ENCODE results near the gene IGF2BP1.
"Not testable (repeated sequence)": the region's sequence is repeated elsewhere in the genome, so short reads cannot be mapped to it uniquely, and the experiment has no call there.

IGF2BP1 gene

GRCh38 chr17:49089094-49089493 lies 91.9 kb downstream of the IGF2BP1 start:
- no peak overlapping the region for H3K4me3 ChIP-seq (ENCODE audit: low read depth, low read length)

DNA sequence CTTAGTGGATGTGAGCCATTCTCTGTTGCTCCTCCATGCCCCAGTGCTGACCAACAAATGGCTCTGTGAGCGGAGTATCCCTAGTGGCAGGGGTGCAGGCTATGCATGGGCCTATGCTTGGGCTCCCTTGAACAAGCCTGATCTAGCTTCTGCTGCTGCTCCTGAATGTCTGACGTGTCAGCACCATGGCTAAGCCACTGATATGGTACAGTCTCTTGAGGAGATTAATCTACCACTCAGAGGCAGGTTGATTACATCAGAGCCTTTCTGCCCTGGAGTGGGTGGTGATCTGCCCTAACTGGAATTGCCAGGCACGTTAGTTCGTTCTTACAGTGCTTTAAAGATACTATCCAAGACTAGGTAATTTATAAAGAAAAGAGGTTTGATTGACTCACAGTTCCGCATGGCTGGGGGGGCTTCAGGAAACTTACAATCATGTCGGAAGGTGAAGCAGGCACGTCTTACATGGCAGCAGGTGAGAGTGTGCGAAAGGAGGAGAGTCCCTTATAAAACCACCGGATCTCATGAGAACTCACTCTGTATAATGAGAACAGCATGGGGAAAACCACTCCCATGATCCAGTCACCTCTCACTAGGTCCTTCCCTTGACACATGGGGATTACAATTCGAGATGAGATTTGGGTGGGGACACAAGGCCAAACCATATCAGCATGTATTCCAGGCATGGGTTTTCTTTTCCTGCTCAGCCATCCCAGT lies 93.9 kb downstream of the IGF2BP1 start:
- no peak overlapping the region for H3K4me3 ChIP-seq (ENCODE audit: low read depth, low read length)

- no peak overlapping the region for H3K4me3 ChIP-seq (ENCODE audit: low read depth, low read length)
Measured at GRCh38 chr17:49093131-49093530, 95.9 kb downstream of the IGF2BP1 start.

DNA sequence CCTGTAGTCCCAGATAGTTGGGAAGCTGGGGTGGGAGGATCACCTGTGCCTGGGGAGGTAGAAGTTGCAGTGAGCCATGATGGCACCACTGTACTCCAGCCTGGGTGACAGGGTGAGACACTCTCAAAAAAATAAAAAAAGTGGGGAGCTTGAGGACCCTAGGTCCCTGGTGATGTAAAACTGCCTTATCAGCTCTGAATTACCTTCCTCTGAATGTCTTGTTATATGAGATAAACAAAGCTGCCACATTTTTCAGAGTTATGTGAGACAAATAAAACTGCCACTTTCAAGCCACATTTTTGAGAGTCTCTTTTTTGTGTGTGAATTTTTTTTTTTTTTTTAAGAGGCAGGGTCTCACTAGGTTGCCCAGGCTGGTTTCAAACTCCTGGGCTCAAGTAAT lies 103.4 kb downstream of the IGF2BP1 start:
- H3K4me3 ChIP-seq (ENCODE audit: low read depth, low read length) = no peak overlapping the region

- no peak overlapping the region for H3K4me3 ChIP-seq (ENCODE audit: low read depth, low read length)
Measured at GRCh38 chr17:49101054-49101534, 103.9 kb downstream of the IGF2BP1 start.

DNA sequence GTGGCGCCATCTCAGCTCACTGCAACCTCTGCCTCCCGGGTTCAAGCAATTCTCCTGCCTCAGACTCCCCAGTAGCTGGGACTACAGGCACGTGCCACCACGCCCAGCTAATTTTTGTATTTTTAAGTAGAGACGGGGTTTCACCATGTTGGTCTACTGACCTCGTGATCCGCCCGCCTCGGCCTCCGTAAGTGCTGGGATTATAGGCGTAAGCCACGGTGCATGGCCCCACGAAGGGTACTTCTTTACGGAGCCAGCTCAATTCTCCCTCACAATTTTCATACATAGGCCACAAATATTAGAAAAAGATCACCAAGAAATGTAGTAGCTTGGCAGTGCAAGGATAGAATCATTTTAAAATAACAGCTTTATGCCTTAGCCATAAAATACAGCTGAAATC lies 106.2 kb downstream of the IGF2BP1 start:
- not testable (repeated sequence) for H3K4me3 ChIP-seq (ENCODE audit: low read depth, low read length)

DNA sequence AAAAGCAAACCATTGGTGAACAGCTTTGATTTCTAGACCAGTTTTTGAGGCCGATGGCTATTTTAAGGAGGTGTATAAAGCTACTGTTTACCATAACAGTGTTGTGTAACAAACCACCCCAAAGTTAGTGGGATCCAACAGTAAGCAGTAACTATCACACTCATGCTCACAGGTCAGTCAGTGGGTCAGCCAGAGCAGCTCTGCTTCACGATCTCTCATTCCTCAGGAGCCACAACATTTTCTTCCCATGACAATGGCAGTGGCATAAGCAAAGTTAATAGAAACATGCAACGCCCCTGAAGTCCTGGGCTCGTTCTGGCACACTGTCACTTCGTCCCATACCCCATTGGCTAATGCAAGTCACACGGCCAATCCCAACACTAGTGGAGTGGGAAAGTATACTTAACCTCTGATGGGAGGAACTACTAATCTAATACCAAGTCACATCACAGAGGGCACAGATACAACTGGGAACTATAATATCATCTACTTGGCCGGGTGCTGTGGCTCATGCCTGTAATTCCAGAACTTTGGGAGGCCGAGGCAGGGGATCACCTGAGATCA lies 107.4 kb downstream of the IGF2BP1 start:
- H3K4me3 ChIP-seq (ENCODE audit: low read depth, low read length) = no peak overlapping the region

Data from iPS-11a (cell line).